ENCODE measurements around the gene SFT2D3. TPM values are rescaled to one million over a fixed set of nuclear protein-coding genes. Genes with fewer than 3 reads are reported as not detected.
A peak's percentile ranks its signal among the peaks of the same experiment; 100 is the strongest.

SFT2D3 gene
- total RNA-seq, 1 donor from 2014 or later, result 4.9 TPM

- no peak for DNase-seq (ENCODE audit: low spot score)
- TF ChIP-seq CTCF (IDR thresholded peaks at IDR 0.05; ENCODE audit: unreplicated experiment), result no peak
- no peak overlapping the region for H3K27ac Mint-ChIP-seq (ENCODE audit: unreplicated experiment)
- peaks cover 2% of the 10 kb centered on the region for H3K27me3 Mint-ChIP-seq (ENCODE audit: unreplicated experiment)
- H3K36me3 Mint-ChIP-seq (ENCODE audit: low read depth, unreplicated experiment), result peaks cover 13% of the 10 kb centered on the region
- no peak overlapping the region for H3K4me3 Mint-ChIP-seq (ENCODE audit: unreplicated experiment)
- no peaks in the 10 kb centered on the region for H3K4me1 Mint-ChIP-seq (ENCODE audit: unreplicated experiment)
- H3K9me3 Mint-ChIP-seq (ENCODE audit: unreplicated experiment), result peaks cover 6% of the 10 kb centered on the region
These were observed 10.6 kb upstream of the SFT2D3 start for GRCh38 chr2:127690696-127691095.

GRCh38 chr2:127694986-127695385, 6.3 kb upstream of the SFT2D3 start:
- Mint-ChIP-seq H3K36me3 (ENCODE audit: low read depth, unreplicated experiment) (peaks cover 20% of the 10 kb centered on the region), H3K27ac (ENCODE audit: unreplicated experiment) (no peak overlapping the region), H3K4me3 (ENCODE audit: unreplicated experiment) (no peak overlapping the region), H3K4me1 (ENCODE audit: unreplicated experiment) (no peaks in the 10 kb centered on the region), H3K9me3 (ENCODE audit: unreplicated experiment) (peaks cover 6% of the 10 kb centered on the region), H3K27me3 (ENCODE audit: unreplicated experiment) (peaks cover 8% of the 10 kb centered on the region)
- TF ChIP-seq CTCF (IDR thresholded peaks at IDR 0.05; ENCODE audit: unreplicated experiment), result no peak
- no peak for DNase-seq (ENCODE audit: low spot score)

DNA sequence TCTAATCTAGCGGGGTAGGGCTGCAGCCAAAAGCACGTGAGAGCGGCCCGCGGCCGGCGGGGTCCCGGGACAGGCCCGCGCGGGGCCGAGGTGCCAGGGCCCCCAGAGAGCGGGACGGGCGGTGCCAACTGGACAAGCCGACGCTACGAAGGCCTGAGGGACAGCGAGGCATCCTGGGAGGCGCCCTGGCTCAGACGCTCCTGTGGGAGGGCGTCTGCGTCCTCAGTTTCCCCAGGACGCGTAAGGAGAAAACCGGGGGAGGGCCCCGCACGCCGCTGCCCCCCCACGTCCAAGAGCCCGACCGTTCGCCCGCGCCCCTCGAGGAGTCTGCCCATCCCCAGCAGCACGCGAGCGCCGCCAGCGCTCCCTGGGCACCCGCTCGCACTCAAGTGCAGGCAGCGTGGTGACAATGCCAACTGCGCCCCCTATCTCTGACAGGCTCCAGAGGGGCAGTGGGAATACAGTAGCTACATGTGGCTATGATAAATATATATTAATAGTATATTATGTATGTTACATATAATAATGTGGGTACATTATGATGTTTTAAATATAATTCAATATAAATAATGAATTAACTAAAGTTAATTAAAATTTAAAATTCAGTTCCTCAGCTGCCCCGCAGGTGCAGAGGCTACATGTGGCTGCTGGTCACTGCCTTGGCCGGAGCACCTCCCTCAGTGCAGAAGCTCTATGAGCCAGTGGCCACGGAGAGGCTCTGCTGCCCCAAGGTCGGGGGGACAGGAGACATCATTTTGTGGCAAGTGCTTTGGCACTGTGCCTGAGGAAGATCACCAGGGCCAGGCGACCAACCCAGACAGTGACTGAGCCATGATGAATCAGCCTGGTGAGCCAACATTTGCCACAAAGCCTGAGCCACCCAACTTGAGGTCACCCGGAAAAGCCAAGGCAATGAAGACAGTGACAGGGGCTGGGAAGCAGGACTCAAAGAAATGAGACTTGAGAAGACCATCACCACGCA, 5.5 kb upstream of the SFT2D3 start:
- Mint-ChIP-seq H3K27ac (ENCODE audit: unreplicated experiment) (no peak overlapping the region), H3K36me3 (ENCODE audit: low read depth, unreplicated experiment) (peaks cover 16% of the 10 kb centered on the region), H3K27me3 (ENCODE audit: unreplicated experiment) (peaks cover 7% of the 10 kb centered on the region), H3K4me3 (ENCODE audit: unreplicated experiment) (no peak overlapping the region), H3K9me3 (ENCODE audit: unreplicated experiment) (peaks cover 5% of the 10 kb centered on the region), H3K4me1 (ENCODE audit: unreplicated experiment) (peaks cover 8% of the 10 kb centered on the region)
- peak; percentile 23 for TF ChIP-seq CTCF (IDR thresholded peaks at IDR 0.05; ENCODE audit: unreplicated experiment)
- DNase-seq (ENCODE audit: low spot score), result peak; percentile 59

DNA sequence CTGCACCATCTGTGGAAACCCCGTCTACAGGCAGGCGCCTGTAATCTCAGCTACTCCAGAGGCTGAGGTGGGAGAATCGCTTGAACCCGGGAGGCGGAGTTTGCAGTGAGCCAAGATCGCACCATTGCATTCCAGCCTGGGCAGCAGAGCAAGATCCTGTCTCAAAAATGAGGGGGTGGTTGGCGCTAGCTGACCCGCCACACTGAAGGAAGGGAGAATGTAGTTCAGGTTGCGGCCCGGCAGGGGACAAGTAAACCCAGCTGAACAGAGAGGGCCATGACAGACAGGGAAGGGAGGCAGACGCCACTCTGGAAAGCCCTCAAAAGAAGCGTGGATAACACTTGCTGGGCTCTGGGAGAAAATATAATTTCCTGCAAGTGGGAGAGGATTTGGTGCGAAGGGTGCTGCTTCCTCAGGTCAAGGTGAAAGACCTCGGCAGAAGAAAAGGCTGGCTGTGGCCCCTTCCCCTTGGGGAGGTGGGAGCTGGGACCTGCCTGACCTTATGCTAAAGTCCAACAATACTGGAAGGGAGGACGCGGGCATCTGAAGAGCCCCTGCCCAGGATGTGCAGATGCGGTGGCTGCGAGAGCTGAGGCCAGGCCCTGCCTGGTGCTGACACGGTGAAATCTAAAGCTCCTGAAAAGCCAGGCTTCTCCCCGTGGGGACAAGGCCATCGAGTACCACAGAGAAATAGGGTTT, 3.7 kb upstream of the SFT2D3 start:
- no peak overlapping the region for H3K4me3 Mint-ChIP-seq (ENCODE audit: unreplicated experiment)
- no peak for TF ChIP-seq CTCF (IDR thresholded peaks at IDR 0.05; ENCODE audit: unreplicated experiment)
- peaks cover 14% of the 10 kb centered on the region for H3K27me3 Mint-ChIP-seq (ENCODE audit: unreplicated experiment)
- H3K4me1 Mint-ChIP-seq (ENCODE audit: unreplicated experiment), result peaks cover 16% of the 10 kb centered on the region
- peaks cover 13% of the 10 kb centered on the region for H3K36me3 Mint-ChIP-seq (ENCODE audit: low read depth, unreplicated experiment)
- DNase-seq (ENCODE audit: low spot score), result no peak
- H3K27ac Mint-ChIP-seq (ENCODE audit: unreplicated experiment), result no peak overlapping the region
- no peaks in the 10 kb centered on the region for H3K9me3 Mint-ChIP-seq (ENCODE audit: unreplicated experiment)

Measured in endothelial cell (in vitro differentiated cells).